Endothelial cell of umbilical vein (primary cell): ENCODE data around the gene TMEM128. TPM values are rescaled to one million over a fixed set of nuclear protein-coding genes. Genes with fewer than 3 reads are reported as not detected.

Experiments used
- BruUV-seq: library from RNA; stranded (reverse); fragments of 400-500 nt; replicated peaks from 2 replicates; lab custom pipeline; 2021; lab: Mats Ljungman, UMichigan
- CTCF ChIA-PET: fragments of 300-600, 350-600 bp; sonication (Branson Sonifier 250); formaldehyde crosslinking; loops from one replicate; lab custom pipeline; 2021; ENCODE audit warnings: antibody characterized with exemption, inconsistent platforms; lab: Charles Lee
- POLR2A ChIA-PET: fragments of 300-600, 350-600 bp; sonication (Branson Sonifier 250); formaldehyde crosslinking; loops from one replicate; lab custom pipeline; 2021; ENCODE audit warnings: antibody characterized with exemption, inconsistent platforms; lab: Charles Lee
- DNase-seq: peaks from one replicate; pipeline ENCODE4 v3.0.0-alpha.2; 2011; ENCODE audit warnings: low read depth, low spot score
- FAIRE-seq: peaks from 2 replicates; lab custom pipeline; 2011; peaks lifted over from hg19 to GRCh38; lab: Jason Lieb, UNC
- H2AFZ ChIP-seq: 2 replicates; pipeline ENCODE4 v1.6.0; 2012; ENCODE audit warnings: low read depth, low read length, control low read depth, inconsistent platforms
- H3K27ac ChIP-seq: 2 replicates; pipeline ENCODE4 v1.5.1; 2011; ENCODE audit warnings: low read depth, mild to moderate bottlenecking, control low read depth, low read length, moderate library complexity; ENCODE audit not compliant: insufficient read depth
- H3K27me3 ChIP-seq, 2 experiments: 2 replicates each; pipeline versions ENCODE4 v1.6.0 to v1.6.1; 2011; ENCODE audit warnings: low read length in 2 of 2, mixed read lengths in 1 of 2; ENCODE audit not compliant: control insufficient read depth in 2 of 2, insufficient read depth in 2 of 2
- H3K36me3 ChIP-seq, 2 experiments: 2 replicates in 1 of 2; 3 replicates in 1 of 2; pipeline ENCODE4 v1.5.1; 2011; ENCODE audit warnings: low read length in 2 of 2, mild to moderate bottlenecking in 1 of 2, moderate library complexity in 1 of 2; ENCODE audit not compliant: control insufficient read depth in 2 of 2, insufficient read depth in 2 of 2; ENCODE audit errors: extremely low read depth in 1 of 2
- H3K4me1 ChIP-seq: 3 replicates; pipeline ENCODE4 v1.5.1; 2011; ENCODE audit warnings: mild to moderate bottlenecking, low read length; ENCODE audit not compliant: control insufficient read depth, insufficient read depth; ENCODE audit errors: extremely low read depth
- H3K4me2 ChIP-seq: 2 replicates; pipeline ENCODE4 v1.6.1; 2011; ENCODE audit warnings: low read length, control low read depth, mixed read lengths; ENCODE audit not compliant: insufficient read depth
- H3K4me3 ChIP-seq, 3 experiments: fragments of 200-600 bp in 1 of 3; sonication (generic), shearing (Covaris generic) in 1 of 3; replicated peaks in 1 of 3; 2 replicates each; pipeline ENCODE4 v1.5.1; 2011 to 2016; ENCODE audit warnings: control low read depth in 3 of 3, low read length in 3 of 3, mild to moderate bottlenecking in 2 of 3, inconsistent platforms in 1 of 3, low read depth in 1 of 3, moderate library complexity in 1 of 3; ENCODE audit not compliant: insufficient read depth in 1 of 3
- H3K79me2 ChIP-seq: 2 replicates; pipeline ENCODE4 v1.6.0; 2012; ENCODE audit warnings: low read length, inconsistent platforms; ENCODE audit not compliant: control insufficient read depth, insufficient read depth
- H3K9ac ChIP-seq: replicated peaks from 2 replicates; pipeline ENCODE3; 2011; ENCODE audit warnings: low read length, control low read depth; ENCODE audit not compliant: insufficient read depth; ENCODE audit errors: extremely low read depth
- H3K9me1 ChIP-seq: replicated peaks from 3 replicates; pipeline ENCODE4 v1.6.0; 2011; ENCODE audit warnings: mild to moderate bottlenecking, low read length; ENCODE audit not compliant: control insufficient read depth, insufficient read depth; ENCODE audit errors: extremely low read depth
- H3K9me3 ChIP-seq: replicated peaks from 2 replicates; pipeline ENCODE4 v1.5.1; 2012; ENCODE audit warnings: low read length, inconsistent platforms; ENCODE audit not compliant: control insufficient read depth, insufficient read depth
- H4K20me1 ChIP-seq: replicated peaks from 2 replicates; pipeline ENCODE3; 2011; ENCODE audit warnings: mild to moderate bottlenecking, low read length; ENCODE audit not compliant: control insufficient read depth, insufficient read depth; ENCODE audit errors: extremely low read depth
- CTCF ChIP-seq, 2 donors: IDR thresholded peaks; 1 replicate in 1 of 2; 2 replicates in 1 of 2; pipeline ENCODE4 v1.5.1; 2011; ENCODE audit warnings: low read length in 2 of 2, mild to moderate bottlenecking in 2 of 2, moderate library complexity in 2 of 2, control low read depth in 1 of 2, inconsistent platforms in 1 of 2, low read depth in 1 of 2; ENCODE audit not compliant: insufficient read depth in 1 of 2; ENCODE audit errors: extremely low read depth in 1 of 2
- EZH2 ChIP-seq: IDR thresholded peaks from 2 replicates; pipeline ENCODE4 v1.6.1; 2012; ENCODE audit warnings: borderline replicate concordance, low read depth, mild to moderate bottlenecking, moderate library complexity, low read length, inconsistent platforms; ENCODE audit not compliant: severe bottlenecking
- FOS ChIP-seq: IDR thresholded peaks from 2 replicates; pipeline ENCODE4 v1.6.1; 2011; ENCODE audit warnings: mild to moderate bottlenecking, low read length, moderate library complexity, borderline replicate concordance; ENCODE audit not compliant: insufficient read depth
- GATA2 ChIP-seq: IDR thresholded peaks from 2 replicates; pipeline ENCODE4 v1.7.0; 2011; ENCODE audit warnings: low read depth, mild to moderate bottlenecking, moderate library complexity, mixed read lengths, low read length; ENCODE audit not compliant: insufficient read length, insufficient read depth
- JUN ChIP-seq: IDR thresholded peaks from 2 replicates; pipeline ENCODE4 v1.6.1; 2011; ENCODE audit warnings: borderline replicate concordance, low read depth; ENCODE audit not compliant: insufficient read length, insufficient read depth
- MAX ChIP-seq: IDR thresholded peaks from 2 replicates; pipeline ENCODE4 v1.6.1; 2011; ENCODE audit not compliant: insufficient read depth, insufficient read length
- MYC ChIP-seq: IDR thresholded peaks from one replicate; pipeline ENCODE4 v1.6.1; 2011; ENCODE audit warnings: mild to moderate bottlenecking, low read depth, low read length
- POLR2A ChIP-seq: IDR thresholded peaks from 2 replicates; pipeline ENCODE4 v1.6.1; 2012; ENCODE audit warnings: low read depth, mild to moderate bottlenecking, control low read depth, low read length
- POLR2AphosphoS5 ChIP-seq: IDR thresholded peaks from 2 replicates; pipeline ENCODE4 v1.6.1; 2012; ENCODE audit warnings: low read depth, mild to moderate bottlenecking, control low read depth, low read length, moderate library complexity; ENCODE audit not compliant: insufficient read depth
- dilution Hi-C: fragments of 300-500 bp; cut with MboI; formaldehyde crosslinking; loops from one replicate; pipeline ENCODE4 v1.15.0; 2019; ENCODE audit warnings: low sequenced_read_pairs; ENCODE audit not compliant: extremely low pct_ligation_motif_present
- intact Hi-C: fragments of 100-400 bp; cut with micrococcal nuclease; formaldehyde crosslinking; loops from one replicate; pipeline ENCODE4 v1.10.0; 2022
- polyA plus RNA-seq, 4 experiments: library from polyadenylated mRNA; depleted of rRNA in 3 of 4; stranded (reverse) in 3 of 4; unstranded in 1 of 4; fragments of >200 nt; gene quantifications; 2 replicates each; pipeline versions ENCODE4 v1.2.1 to v1.2.3, GENCODE V29; 2011 to 2012; ENCODE audit warnings: missing spikeins in 1 of 4
- total RNA-seq: library from RNA; stranded (reverse); gene quantifications from 2 replicates; pipeline ENCODE4 v1.2.3, GENCODE V29; 2021

Gene TMEM128
- total and polyA plus RNA-seq, 2 donors (not counting 3 experiments of a cell fraction or from before 2014, with no cell fraction given) = 11.5 to 23.8 TPM

GRCh38 chr4:4260185-4260751 is 12.2 kb upstream of the TMEM128 start:
- Histone ChIP-seq H3K4me2 (no peak overlapping the region), H3K4me1 (no peaks in the 10 kb centered on the region), H3K27ac (no peak overlapping the region), H3K9ac (no peak overlapping the region), H3K9me3 (no peaks in the 10 kb centered on the region), H3K27me3 (no peaks in the 10 kb centered on the region), H4K20me1 (no peaks in the 10 kb centered on the region), H3K79me2 (no peaks in the 10 kb centered on the region), H3K9me1 (no peaks in the 10 kb centered on the region), H3K4me3 (no peak overlapping the region), H2AFZ (no peak overlapping the region), H3K36me3 (no peaks in the 10 kb centered on the region)
- dilution Hi-C loops (no loop called here), intact Hi-C loops (loop anchor here (1.0 kb wide), 2 partner anchors 75 to 170 kb away; no protein-coding TSS in a partner anchor)
- TF ChIP-seq CTCF (IDR thresholded peaks at IDR 0.05; ENCODE audit: extremely low read depth in 1 of 2, insufficient read depth in 1 of 2, low read depth in 1 of 2, low read length in 2 of 2) = peak; percentile 38 to 44
- TF ChIP-seq MAX = no peak
- ChIA-PET POLR2A (interaction anchor here (0.7 kb wide), 1 partner anchor 74 kb away, joined by 3 read pairs; no protein-coding TSS in a partner anchor), CTCF (interaction anchor here (0.6 to 4.2 kb wide), 23 partner anchors 8 to 1374 kb away, joined by 3 to 89 read pairs (median 5); no protein-coding TSS in a partner anchor)
- BruUV-seq = no TSS peak
- DNase-seq = peak; percentile 50
- FAIRE-seq = peak; percentile 46

GRCh38 chr4:4259484-4260100 is 11.6 kb upstream of the TMEM128 start:
- Histone ChIP-seq H3K36me3 (no peaks in the 10 kb centered on the region), H4K20me1 (no peaks in the 10 kb centered on the region), H3K4me2 (no peak overlapping the region), H2AFZ (peak overlapping the region; percentile 25), H3K27me3 (no peaks in the 10 kb centered on the region), H3K4me1 (no peaks in the 10 kb centered on the region), H3K9me3 (no peaks in the 10 kb centered on the region), H3K79me2 (no peaks in the 10 kb centered on the region), H3K27ac (no peak overlapping the region), H3K4me3 (no peak overlapping the region), H3K9ac (no peak overlapping the region), H3K9me1 (no peaks in the 10 kb centered on the region)
- DNase-seq (no peak), FAIRE-seq (no peak)
- ChIA-PET POLR2A (no interaction called here), CTCF (interaction anchor here (0.8 to 4.2 kb wide), 22 partner anchors 8 to 172 kb away, joined by 3 to 89 read pairs (median 5); no protein-coding TSS in a partner anchor)
- dilution Hi-C loops (no loop called here), intact Hi-C loops (loop anchor here (1.0 kb wide), 2 partner anchors 76 to 171 kb away; no protein-coding TSS in a partner anchor)
- TF ChIP-seq CTCF (IDR thresholded peaks at IDR 0.05; ENCODE audit: extremely low read depth in 1 of 2, insufficient read depth in 1 of 2, low read depth in 1 of 2, low read length in 2 of 2) = no peak
- no peak for TF ChIP-seq POLR2AphosphoS5
- no peak for TF ChIP-seq MYC
- TF ChIP-seq POLR2A = no peak
- no peak for TF ChIP-seq JUN
- TF ChIP-seq FOS = no peak
- TF ChIP-seq MAX = no peak
- no peak for TF ChIP-seq EZH2
- TF ChIP-seq GATA2 = no peak
- no TSS peak for BruUV-seq
